HG02970 (cell line): ENCODE data around the gene STKLD1.

Source experiments
- ATAC-seq: cut with Tn5 transposase; IDR thresholded peaks from one replicate; pipeline ENCODE4 v1.9.1; 2021; ENCODE audit warnings: mild to moderate bottlenecking, moderate library complexity, moderate number of reproducible peaks; ENCODE audit not compliant: unreplicated experiment, low FRiP score

The STKLD1 gene

DNA sequence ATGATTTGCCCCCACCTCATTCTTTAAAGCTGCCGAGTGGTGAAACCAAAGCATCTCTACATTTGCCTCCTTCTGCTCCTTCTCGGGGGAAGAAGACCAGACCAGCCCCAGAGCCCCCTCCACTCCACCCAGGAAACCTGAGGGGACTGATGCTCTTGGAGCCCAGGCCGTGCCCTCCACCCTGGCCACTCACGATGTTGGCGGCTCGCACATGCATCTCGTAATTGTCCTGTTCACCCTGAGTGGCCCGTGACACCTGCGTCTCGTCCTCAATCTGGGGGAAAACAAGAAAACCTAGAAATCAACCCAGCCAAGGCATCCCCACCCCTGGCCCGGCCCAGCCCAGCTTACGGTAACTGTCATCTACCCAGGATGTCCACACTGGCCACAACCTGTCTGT, 31.2 kb upstream of the STKLD1 start:
- ATAC-seq = no peak

DNA sequence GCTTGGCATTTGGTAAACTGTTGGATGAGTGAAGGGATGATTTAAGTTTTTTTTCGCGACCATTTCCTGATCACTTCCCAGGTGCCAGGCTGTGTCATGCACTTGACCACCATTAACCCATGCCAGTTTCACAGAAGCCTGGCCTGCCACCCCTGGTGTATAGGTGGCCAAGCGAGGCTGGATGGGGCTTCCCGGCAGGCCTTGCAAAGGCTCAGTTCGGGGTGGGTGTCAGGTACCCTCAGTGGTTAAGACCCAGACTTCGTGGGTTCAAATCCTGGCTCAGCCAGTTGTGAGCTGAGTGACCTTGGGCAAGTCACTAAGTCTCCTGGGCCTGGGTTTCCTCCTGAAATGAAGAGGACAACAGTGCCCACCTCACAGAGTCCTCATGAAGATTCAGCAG, 30.6 kb upstream of the STKLD1 start:
- ATAC-seq = no peak

DNA sequence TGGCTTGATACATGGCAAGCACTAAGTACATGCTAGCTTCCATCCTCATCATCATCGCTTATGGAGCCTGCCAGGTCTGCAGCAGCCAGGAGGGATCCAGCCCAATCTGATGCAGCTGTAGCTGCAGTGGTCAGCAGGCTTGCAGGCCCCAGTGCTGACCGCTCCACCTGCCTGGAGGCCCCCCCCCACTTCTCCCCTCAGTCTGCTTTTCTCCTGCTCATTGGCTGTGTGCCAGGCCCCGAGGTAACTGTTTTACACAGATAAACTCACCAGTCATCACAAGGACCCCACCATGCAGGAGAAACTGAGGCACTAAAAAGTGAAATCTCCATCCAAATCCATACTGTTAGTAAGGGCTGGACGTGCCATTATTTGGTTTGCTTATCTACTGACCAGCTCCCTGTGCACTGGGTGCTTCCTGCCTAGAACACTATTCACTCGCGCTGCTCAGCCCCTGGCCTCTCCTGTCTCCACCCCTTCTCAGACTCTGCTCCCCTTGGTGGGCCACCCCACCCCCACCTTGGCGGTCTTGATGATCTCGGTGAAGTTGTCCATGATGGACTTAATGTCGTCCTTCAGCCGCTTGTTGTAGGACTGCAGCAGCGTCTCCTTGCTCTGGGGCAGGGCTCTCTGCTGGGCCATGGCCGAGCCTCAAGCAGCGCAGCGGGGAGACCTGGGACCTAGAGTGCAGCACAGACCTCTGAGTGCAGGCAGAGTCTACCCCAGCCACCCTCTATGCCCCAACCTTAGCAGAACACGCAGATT, 30.0 kb upstream of the STKLD1 start:
- no peak for ATAC-seq

DNA sequence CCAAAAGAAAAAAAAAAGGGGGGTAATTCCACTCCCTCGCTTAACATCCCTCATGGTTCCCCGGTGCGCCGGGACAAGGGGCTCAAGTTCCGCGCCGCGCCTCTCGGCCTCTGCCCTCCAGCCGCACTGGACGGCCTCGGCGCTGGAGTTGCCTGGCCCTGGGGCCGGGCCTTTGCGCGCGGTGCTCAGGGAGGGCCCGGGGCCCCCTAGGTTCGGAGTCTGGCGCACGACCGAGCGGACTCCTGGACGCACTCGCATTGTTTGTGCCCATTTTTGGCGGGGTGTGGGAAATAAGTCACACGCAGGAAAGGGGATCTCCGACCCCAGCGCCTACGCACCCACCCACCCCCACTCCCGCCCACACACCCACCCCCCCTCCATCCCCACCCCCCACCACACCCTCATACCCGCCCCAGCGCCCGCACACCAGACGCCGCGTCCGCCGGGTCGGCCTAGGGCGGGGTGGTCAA, 28.6 kb upstream of the STKLD1 start:
- ATAC-seq = peak; percentile 25

DNA sequence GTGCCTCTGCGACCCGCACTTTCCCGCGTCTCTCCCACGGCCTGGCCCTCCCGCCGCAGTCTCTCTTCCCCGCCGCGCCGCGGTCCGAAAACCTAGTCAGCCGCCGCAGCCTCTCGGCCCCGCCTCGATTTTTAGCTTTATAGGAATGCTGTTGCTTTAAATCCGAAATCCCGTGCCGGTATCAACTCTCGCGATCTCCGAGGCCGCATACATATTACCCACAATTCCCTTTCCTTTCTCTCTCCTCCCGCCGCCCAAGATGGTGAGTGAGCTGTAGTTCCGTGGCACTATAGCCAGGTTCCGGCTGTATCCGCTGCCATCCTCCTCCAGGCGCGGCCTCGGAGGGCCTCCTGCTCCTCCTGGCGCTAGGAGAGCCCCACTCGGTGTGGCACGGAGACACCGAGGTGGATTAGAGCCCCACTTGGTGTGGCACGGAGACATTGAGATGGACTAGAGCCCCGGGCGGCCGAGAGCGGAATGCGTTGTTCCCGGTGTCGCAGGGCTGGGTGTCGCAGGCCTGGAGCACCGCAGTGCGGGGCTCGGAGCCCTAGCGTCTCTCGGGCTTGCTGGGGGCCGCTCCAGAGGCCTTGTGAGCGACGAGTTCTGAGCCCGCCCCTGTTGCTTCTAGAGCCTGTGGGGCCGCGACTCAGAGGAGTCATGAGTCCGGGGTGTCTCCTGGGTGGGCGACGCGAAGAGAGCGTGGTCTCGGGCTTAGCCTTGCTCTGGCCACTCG, 28.0 kb upstream of the STKLD1 start, which contains the start of the genes MED22 and RPL7A:
Gene MED22 (minus strand): TSS at position 147 of the 733 bp plus-strand sequence. CDS start 1,469 bp downstream, outside the sequence.
Gene RPL7A (plus strand): TSS at position 234 of the 733 bp plus-strand sequence. CDS start 26 bp downstream, at position 260.
- peak; percentile 83 for ATAC-seq

DNA sequence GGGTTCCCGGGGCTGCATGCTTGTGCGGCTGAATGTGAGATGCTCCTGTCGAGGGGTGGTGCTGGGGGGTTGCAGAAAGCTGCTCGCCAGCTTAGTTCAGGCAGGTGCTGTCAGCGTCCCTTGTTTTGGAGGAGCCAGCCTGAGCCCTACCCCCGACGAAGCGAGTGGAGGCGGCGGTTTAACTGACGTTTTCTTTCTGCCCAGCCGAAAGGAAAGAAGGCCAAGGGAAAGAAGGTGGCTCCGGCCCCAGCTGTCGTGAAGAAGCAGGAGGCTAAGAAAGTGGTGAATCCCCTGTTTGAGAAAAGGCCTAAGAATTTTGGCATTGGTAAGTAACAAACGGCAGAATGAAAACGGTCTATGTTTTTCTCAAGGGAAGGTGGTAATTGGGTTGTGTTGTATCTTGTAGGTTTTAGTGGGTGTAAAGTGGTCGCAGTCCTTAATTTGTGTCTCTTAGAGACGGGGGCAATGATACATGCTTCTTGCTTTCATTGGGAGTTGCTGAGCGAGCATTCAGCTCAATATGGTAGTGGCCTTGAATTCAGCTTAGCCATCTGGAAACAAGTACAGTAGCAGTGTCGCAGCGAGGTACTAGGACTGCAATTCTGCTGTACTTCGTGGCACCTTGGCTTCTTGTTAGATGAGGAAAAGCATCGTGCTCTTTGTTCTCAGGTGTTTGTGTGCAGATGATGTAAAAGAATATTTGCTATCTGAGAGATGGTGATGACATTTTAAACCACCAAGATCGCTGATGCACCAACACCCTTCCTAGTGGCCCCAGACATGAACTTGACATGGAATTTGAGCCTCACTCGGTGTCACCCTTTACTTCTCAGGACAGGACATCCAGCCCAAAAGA, 27.2 kb upstream of the STKLD1 start:
- no peak for ATAC-seq

DNA sequence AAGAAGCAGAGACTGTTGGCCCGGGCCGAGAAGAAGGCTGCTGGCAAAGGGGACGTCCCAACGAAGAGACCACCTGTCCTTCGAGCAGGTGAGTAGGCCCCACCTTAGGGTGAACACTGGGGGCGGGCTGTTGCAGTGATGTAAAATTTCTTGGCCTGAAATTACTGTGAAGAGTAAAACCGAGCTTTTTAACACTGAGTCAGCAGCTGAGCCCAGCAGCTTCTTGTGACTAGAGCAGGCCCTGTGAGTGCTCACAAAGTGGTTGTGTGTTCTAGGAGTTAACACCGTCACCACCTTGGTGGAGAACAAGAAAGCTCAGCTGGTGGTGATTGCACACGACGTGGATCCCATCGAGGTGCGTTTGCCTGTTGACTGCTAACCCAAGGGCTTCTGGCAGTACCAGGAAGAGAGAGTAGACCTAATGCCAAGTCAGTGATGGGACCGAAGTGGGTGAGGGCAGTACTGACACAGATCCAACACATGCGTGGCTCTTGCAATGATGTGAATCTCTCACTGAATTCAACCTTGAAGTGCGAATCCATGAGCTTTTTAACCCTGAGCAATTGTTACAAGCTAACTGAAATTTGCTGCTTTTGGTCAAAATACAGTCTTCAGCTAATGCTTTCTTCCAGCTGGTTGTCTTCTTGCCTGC, 26.1 kb upstream of the STKLD1 start:
- no peak for ATAC-seq

DNA sequence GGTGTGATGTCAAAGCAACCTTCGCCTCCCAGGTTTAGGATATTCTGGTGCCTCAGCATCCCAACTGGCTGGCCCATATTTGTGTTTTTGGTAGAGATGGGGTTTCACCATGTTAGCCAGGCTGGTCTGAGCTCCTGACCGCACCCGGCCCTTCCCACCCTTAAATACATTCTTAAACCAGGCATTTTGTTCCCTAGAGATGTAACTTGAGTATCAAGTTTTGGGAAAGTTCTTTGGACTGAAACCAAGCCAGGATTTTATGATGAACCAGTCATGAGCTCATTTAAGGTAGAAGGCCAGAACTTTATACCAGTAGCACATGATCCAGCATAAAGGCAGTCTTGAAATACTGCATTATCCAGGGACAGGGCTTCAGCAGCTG, 24.6 kb upstream of the STKLD1 start:
- no peak for ATAC-seq

DNA sequence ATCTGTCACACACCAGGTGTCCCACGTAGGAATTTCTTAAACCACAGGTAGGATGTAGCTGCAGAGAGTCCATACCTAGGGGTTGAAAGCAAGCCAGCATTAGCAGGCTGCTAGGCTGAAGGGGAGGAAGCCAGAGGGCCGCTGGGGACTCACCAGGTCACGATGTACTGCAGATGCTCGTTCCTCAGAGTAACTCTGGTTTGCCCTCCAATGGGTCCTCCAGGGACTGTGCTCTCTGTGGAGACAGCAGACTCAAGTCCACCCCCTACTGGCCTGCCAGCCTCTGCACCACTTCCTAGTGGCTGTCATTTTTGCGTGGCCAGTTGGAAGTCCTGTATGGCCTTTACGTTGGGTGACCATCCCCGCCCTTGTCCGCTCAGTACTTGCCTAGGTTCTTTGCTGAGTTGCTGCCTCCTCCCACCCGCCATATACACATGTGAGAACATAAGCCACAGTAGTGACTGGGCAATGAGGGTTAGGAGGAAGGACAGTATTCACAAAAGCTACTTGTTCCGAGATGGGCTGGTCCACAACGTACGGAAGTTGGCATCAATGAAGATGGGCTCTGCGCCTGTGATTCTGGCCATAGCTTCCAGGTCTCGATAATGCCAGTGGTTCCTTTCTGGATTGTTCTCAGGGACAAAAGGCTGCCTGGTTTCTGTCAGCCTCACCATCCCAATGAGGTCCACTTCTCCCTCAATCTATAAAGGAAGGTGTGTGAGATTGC, 24.1 kb upstream of the STKLD1 start:
- no peak for ATAC-seq

DNA sequence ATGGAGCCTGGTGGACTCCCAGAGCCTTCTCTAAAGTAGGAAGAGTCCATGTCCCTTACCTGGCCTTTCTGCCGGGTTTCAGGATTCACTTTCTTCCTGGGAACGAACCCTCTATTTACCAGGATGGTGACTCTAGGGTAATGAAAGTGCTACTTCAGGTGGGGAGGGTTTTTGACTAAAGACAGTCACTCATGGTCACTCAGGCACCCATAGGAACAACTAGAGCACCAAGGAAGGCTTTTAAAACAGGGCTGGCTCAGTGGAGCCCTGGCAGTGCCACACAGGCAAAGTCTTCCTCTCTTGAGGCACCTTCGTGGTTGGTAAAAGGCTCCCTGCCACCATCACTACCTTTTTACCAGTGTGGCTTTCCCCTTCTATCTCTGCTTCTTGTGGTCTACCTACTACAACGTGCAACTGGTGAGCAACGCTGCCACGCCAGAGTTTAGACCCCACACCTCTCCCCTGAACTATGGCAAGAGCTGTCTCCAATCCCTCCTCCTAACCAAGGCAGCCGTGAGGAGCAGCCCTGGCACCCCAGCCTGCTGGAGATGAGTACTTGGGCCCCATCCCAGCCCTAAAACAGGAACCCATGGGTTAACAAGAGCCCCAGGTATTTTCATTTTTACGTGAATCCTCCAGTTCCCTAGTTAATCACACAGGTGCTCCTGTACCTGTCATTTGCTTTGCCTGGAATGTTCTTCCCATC, 23.4 kb upstream of the STKLD1 start:
- ATAC-seq = no peak

DNA sequence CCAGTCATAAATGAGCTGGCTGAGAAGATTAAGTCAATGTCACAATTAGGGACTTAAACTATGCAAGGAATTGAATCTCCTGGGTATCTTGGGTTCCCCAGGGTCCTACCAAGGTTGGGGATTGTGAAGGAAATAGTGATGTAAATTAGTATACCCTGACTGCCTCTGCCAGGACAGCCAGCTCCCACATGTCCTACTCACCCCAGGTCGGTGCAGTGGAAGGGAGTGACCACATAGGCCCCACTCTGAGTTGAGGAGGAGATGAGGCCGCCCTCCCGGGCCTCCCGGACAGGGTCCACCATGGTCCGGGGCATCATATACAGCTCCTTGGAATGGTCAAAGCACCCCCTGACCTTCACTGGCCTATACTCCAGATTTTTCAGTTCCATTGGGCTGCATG, 22.6 kb upstream of the STKLD1 start:
- ATAC-seq = no peak

DNA sequence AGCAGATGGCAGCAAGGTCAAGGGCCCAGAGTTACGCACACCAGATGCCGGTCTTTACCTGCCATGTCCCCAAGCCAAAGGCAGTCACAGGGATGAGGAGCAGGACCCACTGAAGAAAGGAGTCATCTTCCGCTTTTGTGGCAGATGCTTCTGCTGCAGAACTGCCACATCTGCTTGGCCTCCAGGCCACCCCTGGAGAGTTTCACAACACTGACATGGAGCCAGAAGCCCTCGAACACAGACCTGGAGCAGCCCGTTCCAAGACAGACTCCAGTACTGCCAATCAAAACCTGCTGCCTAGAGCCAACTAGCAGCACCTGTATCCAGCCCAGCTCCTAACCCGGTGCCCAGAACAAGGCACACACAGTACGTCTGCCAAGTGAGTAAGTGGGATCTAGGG, 21.4 kb upstream of the STKLD1 start:
- no peak for ATAC-seq

DNA sequence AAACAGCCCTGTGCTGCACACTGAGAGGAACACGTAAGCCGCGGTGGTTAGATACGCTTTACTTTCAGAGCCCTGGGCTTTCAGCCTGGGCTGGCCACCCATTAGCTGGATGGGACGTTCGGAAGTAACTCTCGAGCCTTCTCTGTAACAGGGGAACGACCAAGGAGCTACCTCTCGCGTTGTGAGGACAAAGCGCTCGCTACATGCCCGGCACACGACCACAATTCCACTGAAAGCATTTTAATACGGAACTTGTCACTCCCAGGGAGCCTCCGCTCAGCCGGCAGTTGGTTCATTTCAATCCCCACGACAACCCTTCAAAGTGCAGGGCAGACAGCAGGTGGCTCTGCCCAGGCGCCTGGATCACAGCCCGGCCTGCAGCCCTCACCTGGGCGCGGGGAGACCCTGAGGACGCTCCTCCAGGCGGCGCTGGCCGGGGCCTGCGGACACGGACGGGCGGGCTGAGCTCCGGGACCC, 20.2 kb upstream of the STKLD1 start:
- no peak for ATAC-seq

DNA sequence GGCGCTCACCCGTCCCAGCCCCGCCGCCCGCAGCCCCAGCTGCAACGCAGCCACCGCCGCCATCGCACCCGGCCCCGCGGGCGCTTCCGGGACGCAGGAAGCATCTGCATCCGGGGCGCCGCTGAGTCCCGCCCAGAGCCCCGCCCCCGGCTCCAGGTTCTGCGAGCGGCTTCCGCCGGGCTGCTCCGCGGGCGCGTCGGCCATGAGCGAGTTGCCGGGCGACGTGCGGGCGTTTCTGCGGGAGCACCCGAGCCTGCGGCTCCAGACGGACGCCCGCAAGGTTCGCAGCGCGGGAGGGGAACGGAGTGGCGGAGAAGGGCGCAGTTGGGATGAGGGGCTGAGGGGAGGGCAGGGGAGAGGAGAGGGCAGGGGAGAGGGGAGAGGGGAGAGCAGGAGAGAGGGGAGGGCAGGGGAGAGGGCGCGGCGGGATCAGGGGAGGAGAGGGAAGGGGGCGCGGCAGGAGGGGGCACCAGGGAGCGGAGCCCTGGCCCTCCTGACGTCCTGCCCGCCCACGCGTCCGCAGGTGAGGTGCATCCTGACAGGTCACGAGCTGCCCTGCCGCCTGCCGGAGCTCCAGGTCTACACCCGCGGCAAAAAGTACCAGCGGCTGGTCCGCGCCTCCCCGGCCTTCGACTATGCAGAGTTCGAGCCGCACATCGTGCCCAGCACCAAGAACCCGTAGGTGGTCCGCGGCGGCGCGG, 19.6 kb upstream of the STKLD1 start, which contains the start of the genes SURF1 and SURF2:
Gene SURF1 (minus strand): TSS at position 97 of the 701 bp plus-strand sequence. CDS start 34 bp downstream, at position 63.
Gene SURF2 (plus strand): TSS at position 160 of the 701 bp plus-strand sequence. CDS start 43 bp downstream, at position 203.
- peak; percentile 67 for ATAC-seq

DNA sequence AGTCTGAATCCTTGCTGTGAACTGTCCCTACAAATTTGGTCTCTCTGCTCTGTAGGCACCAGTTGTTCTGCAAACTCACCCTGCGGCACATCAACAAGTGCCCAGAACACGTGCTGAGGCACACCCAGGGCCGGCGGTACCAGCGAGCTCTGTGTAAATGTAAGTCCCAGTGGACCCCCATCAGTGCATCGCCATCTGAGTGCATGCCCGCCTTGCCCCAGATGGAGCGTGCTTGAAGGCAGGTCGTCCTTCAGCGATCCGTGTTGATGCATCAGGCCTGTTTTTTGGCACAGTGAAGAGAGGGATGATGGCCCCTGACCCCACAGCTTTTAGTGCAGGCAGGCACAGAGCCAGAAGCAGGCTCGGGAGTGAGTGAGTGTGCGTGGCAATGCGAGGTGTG, 18.5 kb upstream of the STKLD1 start:
- ATAC-seq = no peak

DNA sequence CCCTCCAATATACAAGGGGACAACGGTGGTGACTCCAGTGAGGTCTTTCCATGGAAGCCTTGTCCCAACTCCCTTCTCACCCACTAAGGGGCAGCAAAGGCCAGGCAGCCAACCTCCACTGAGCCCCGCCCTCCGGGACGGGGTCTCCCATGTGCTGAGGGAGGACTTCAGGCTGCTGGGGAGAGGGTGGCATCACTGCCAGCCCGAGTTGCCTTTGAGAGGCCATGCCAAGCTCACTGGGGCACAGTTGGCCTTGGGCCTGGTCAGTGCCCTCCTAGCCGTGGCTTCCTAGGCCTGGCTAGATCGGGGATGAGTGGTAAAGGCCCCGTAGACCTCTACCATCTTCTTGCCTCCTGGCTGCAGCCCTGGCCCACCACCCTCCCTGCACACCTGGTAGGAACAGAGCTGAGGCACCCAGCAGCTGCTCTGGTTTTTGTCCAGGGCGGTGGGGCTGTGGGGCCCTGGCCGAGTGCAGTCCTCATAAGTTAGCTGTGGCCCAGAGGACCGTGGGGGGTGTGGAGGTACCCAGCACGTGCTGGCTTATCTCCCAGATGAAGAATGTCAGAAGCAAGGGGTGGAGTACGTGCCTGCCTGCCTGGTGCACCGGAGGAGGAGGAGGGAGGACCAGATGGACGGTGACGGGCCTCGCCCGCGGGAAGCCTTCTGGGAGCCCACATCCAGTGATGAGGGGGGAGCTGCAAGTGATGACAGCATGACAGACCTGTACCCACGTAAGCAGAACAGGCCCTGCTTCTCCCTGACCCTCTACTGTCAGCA, 16.6 kb upstream of the STKLD1 start:
- no peak for ATAC-seq
